NT2/D1 (cell line): ENCODE measurements around the gene GRM6.
A peak's percentile ranks its signal among the peaks of the same experiment; 100 is the strongest.

Experiments
- DNase-seq: peaks from one replicate; pipeline ENCODE4 v3.0.0-alpha.2; 2011; ENCODE audit warnings: low read depth, low spot score
- H3K27me3 ChIP-seq: 2 replicates; pipeline ENCODE4 v1.6.0; 2011; ENCODE audit warnings: mild to moderate bottlenecking; ENCODE audit not compliant: insufficient read length, insufficient read depth
- H3K36me3 ChIP-seq: 2 replicates; pipeline ENCODE4 v1.6.1; 2011; ENCODE audit warnings: mild to moderate bottlenecking, low read length, mixed read lengths; ENCODE audit not compliant: insufficient read depth, insufficient read length
- H3K4me1 ChIP-seq: 2 replicates; pipeline ENCODE4 v1.5.1; 2011; ENCODE audit not compliant: insufficient read depth, insufficient read length
- H3K4me3 ChIP-seq: 2 replicates; pipeline ENCODE4 v1.5.1; 2011; ENCODE audit warnings: low read depth; ENCODE audit not compliant: insufficient read length
- H3K9ac ChIP-seq: 2 replicates; pipeline ENCODE4 v1.6.0; 2011; ENCODE audit warnings: low read depth; ENCODE audit not compliant: insufficient read length
- H3K9me3 ChIP-seq: 2 replicates; pipeline ENCODE4 v1.5.1; 2011; ENCODE audit warnings: mild to moderate bottlenecking, low read length; ENCODE audit not compliant: insufficient read depth
- SUZ12 ChIP-seq: IDR thresholded peaks from 2 replicates; pipeline ENCODE4 v1.6.1; 2011; ENCODE audit not compliant: insufficient read length, insufficient read depth; ENCODE audit errors: extremely low read depth
- YY1 ChIP-seq: IDR thresholded peaks from 2 replicates; pipeline ENCODE4 v1.6.1; 2011; ENCODE audit not compliant: insufficient read length, insufficient read depth
- ZNF274 ChIP-seq: IDR thresholded peaks from 2 replicates; pipeline ENCODE4 v1.6.1; 2011; ENCODE audit warnings: mild to moderate bottlenecking, low read depth, low read length

Gene GRM6

DNA sequence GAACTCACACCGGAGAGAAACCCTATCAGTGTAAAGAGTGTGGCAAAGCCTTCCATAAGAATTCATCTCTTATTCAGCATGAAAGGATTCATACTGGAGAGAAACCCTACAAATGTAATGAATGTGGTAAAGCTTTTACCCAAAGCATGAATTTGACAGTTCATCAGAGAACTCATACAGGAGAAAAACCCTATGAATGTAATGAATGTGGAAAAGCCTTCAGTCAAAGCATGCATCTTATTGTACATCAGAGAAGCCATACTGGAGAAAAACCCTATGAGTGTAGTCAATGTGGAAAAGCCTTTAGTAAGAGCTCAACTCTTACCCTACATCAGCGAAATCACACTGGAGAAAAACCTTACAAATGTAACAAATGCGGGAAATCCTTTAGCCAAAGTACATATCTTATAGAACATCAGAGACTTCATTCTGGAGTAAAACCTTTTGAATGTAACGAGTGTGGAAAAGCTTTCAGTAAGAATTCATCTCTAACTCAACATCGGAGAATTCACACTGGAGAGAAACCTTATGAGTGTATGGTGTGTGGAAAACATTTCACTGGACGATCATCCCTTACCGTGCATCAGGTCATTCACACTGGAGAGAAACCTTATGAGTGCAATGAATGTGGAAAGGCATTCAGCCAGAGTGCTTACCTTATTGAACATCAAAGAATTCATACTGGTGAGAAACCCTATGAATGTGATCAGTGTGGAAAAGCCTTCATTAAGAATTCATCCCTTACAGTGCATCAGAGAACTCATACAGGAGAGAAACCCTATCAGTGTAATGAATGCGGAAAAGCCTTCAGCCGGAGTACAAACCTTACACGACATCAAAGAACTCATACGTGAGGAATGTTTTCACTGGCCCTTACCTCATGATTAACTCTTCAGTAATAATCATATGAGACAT, 63.0 kb downstream of the GRM6 start:
- no peaks in the 10 kb centered on the region for H3K27me3 ChIP-seq
- H3K36me3 ChIP-seq = no peaks in the 10 kb centered on the region
- TF ChIP-seq SUZ12 (no peak), ZNF274 (peak; percentile 95), YY1 (no peak)
- DNase-seq = no peak
- H3K4me3 ChIP-seq = no peak overlapping the region
- no peak overlapping the region for H3K9ac ChIP-seq
- no peaks in the 10 kb centered on the region for H3K4me1 ChIP-seq
- peaks cover 97% of the 10 kb centered on the region for H3K9me3 ChIP-seq
